Stimulated activated CD8-positive, alpha-beta memory T cell treated with anti-CD3 and anti-CD28 coated beads, Interleukin-7, amount 100 ng/mL, for 24 hours (primary cell): ENCODE measurements around the gene MTSS2.

ENCODE experiments used
- DNase-seq: peaks from one replicate; pipeline ENCODE4 v3.0.0-alpha.2; 2020; ENCODE audit warnings: low read depth

Gene MTSS2

GRCh38 chr16:70685938-70686375 is at the start of gene MTSS2:
TSS of gene MTSS2 (minus strand) at chr16:70686053. CDS start at chr16:70685791, 262 bp downstream.
- no peak for DNase-seq

GRCh38 chr16:70735141-70735979 is 49.5 kb upstream of the MTSS2 start:
- no peak for DNase-seq

- no peak for DNase-seq
Measured at GRCh38 chr16:70734522-70735095, 48.8 kb upstream of the MTSS2 start.

GRCh38 chr16:70730944-70731343 is 45.1 kb upstream of the MTSS2 start:
- no peak for DNase-seq

GRCh38 chr16:70730031-70730430 is 44.2 kb upstream of the MTSS2 start:
- DNase-seq: no peak

- DNase-seq: no peak
Measured at GRCh38 chr16:70729292-70729691, 43.4 kb upstream of the MTSS2 start.

- no peak for DNase-seq
Measured at GRCh38 chr16:70728150-70728549, 42.3 kb upstream of the MTSS2 start.

GRCh38 chr16:70726892-70727361 is 41.1 kb upstream of the MTSS2 start:
- no peak for DNase-seq

- DNase-seq: no peak
Measured at GRCh38 chr16:70725912-70726828, 40.3 kb upstream of the MTSS2 start.

GRCh38 chr16:70725024-70725911 is 39.4 kb upstream of the MTSS2 start:
- no peak for DNase-seq

GRCh38 chr16:70724146-70725023 is 38.5 kb upstream of the MTSS2 start:
- no peak for DNase-seq

- no peak for DNase-seq
Measured at GRCh38 chr16:70723740-70724145, 37.9 kb upstream of the MTSS2 start.

GRCh38 chr16:70721202-70721963 is 35.5 kb upstream of the MTSS2 start:
- no peak for DNase-seq

- DNase-seq: no peak
Measured at GRCh38 chr16:70720425-70721201, 34.8 kb upstream of the MTSS2 start.

- DNase-seq: no peak
Measured at GRCh38 chr16:70717065-70717464, 31.2 kb upstream of the MTSS2 start.

GRCh38 chr16:70715860-70716357 is 30.1 kb upstream of the MTSS2 start:
- DNase-seq: no peak

GRCh38 chr16:70715055-70715858 is 29.4 kb upstream of the MTSS2 start:
- no peak for DNase-seq

- DNase-seq: no peak
Measured at GRCh38 chr16:70714581-70715054, 28.8 kb upstream of the MTSS2 start.
